Small intestine (tissue), 7 donors: ENCODE results near the gene NQO2. TPM values are rescaled to one million over a fixed set of nuclear protein-coding genes. Genes with fewer than 3 reads are reported as not detected.
A peak's percentile ranks its signal among the peaks of the same experiment; 100 is the strongest.

Experiments used
- DNase-seq, 2 donors: peaks; one replicate each; pipeline versions ENCODE4 v3.0.0 to v3.0.0-alpha.2; 2013
- FAIRE-seq: peaks from 2 replicates; lab custom pipeline; 2012; peaks lifted over from hg19 to GRCh38; lab: Jason Lieb, UNC
- H3K27ac ChIP-seq, 3 donors: one replicate each; pipeline ENCODE4 v1.5.1; 2013; ENCODE audit warnings: low read length in 2 of 3, mild to moderate bottlenecking in 2 of 3, control low read depth in 1 of 3, inconsistent platforms in 1 of 3, low read depth in 1 of 3, moderate library complexity in 1 of 3
- H3K27me3 ChIP-seq, 3 donors: one replicate each; pipeline ENCODE4 v1.6.1; 2013; ENCODE audit warnings: low read length in 3 of 3, inconsistent platforms in 1 of 3; ENCODE audit not compliant: control insufficient read depth in 3 of 3, insufficient read depth in 3 of 3
- H3K36me3 ChIP-seq, 3 donors: one replicate each; pipeline ENCODE4 v1.6.1; 2013; ENCODE audit warnings: low read length in 3 of 3, inconsistent platforms in 1 of 3, low read depth in 1 of 3, mild to moderate bottlenecking in 1 of 3, moderate library complexity in 1 of 3; ENCODE audit not compliant: control insufficient read depth in 3 of 3, insufficient read depth in 2 of 3
- H3K4me1 ChIP-seq, 3 donors: one replicate each; pipeline ENCODE4 v1.6.1; 2013; ENCODE audit warnings: low read length in 2 of 3, inconsistent platforms in 1 of 3, low read depth in 1 of 3, mild to moderate bottlenecking in 1 of 3, moderate library complexity in 1 of 3; ENCODE audit not compliant: control insufficient read depth in 3 of 3, insufficient read depth in 2 of 3
- H3K4me3 ChIP-seq, 3 donors: one replicate each; pipeline ENCODE4 v1.5.1; 2013; ENCODE audit warnings: low read length in 3 of 3, control low read depth in 1 of 3, inconsistent platforms in 1 of 3, low read depth in 1 of 3, mild to moderate bottlenecking in 1 of 3, moderate library complexity in 1 of 3
- H3K9me3 ChIP-seq, 2 donors: one replicate each; pipeline ENCODE4 v1.6.1; 2013; ENCODE audit warnings: low read depth in 1 of 2, low read length in 1 of 2; ENCODE audit not compliant: control insufficient read depth in 2 of 2, insufficient read depth in 1 of 2
- WGBS, 3 donors: extraction: QIAGEN DNeasy Blood & Tissue Kit; methylation state at CpG; one replicate each; pipeline ENCODE4 v1.1.7; 2013; 5-methylcytosine and 5-hydroxymethylcytosine counted together
- polyA plus RNA-seq, 4 donors: library from polyadenylated mRNA; stranded (reverse) in 3 of 4; unstranded in 1 of 4; fragments of 200-250 nt in 3 of 4; fragments of 120-200 nt in 1 of 4; gene quantifications; one replicate each; pipeline versions ENCODE4 v1.2.1 to v1.2.3, GENCODE V29; 2013
- donor health status: healthy with polysubstance abuse.
- donor health status: control.
- donor health status: control.
- donor health status: Bipolar disorder and iron deficiency.
- donor health status: healthy.

NQO2 gene
- polyA plus RNA-seq, 4 donors, result 23.2 to 84.5 (median 58.9) TPM

- H3K9me3 ChIP-seq, result no peaks in the 10 kb centered on the region
- H3K36me3 ChIP-seq, result peaks cover 0 to 2% (median 0%) of the 10 kb centered on the region in 3 donors
- 11 to 14% (median 13%) methylated on average over 2 of the region's 2 CpGs for WGBS, 3 donors
- FAIRE-seq (no peak), DNase-seq (no peak)
- no peaks in the 10 kb centered on the region for H3K27me3 ChIP-seq
- peak overlapping the region; percentile 95 to 100 (median 99) for H3K27ac ChIP-seq
- H3K4me1 ChIP-seq, result peaks cover 7 to 58% (median 11%) of the 10 kb centered on the region in 3 donors
- peak overlapping the region; percentile 14 to 91 (median 85) for H3K4me3 ChIP-seq
Measured at GRCh38 chr6:2988094-2988425, 11.6 kb upstream of the NQO2 start.

- Histone ChIP-seq H3K4me3 (peak overlapping the region; percentile 65 to 91 (median 85)), H3K27ac (peak overlapping the region; percentile 95 to 100 (median 99)), H3K9me3 (no peaks in the 10 kb centered on the region), H3K4me1 (peaks cover 5 to 51% (median 11%) of the 10 kb centered on the region in 3 donors), H3K36me3 (peaks cover 0 to 2% (median 0%) of the 10 kb centered on the region in 3 donors), H3K27me3 (no peaks in the 10 kb centered on the region)
- peak; percentile 94 to 96 for DNase-seq
- no peak for FAIRE-seq
- 0 to 1% (median 0%) methylated on average over 49 to 64 of the region's 64 CpGs for WGBS, 3 donors
Measured at GRCh38 chr6:2988426-2989331, 11.0 kb upstream of the NQO2 start.

GRCh38 chr6:2989332-2990247 is 10.1 kb upstream of the NQO2 start:
- Histone ChIP-seq H3K27me3 (no peaks in the 10 kb centered on the region), H3K4me3 (peak overlapping the region; percentile 65 to 91 (median 85)), H3K36me3 (peaks cover 0 to 2% (median 0%) of the 10 kb centered on the region in 3 donors), H3K27ac (peak overlapping the region; percentile 95 to 100 (median 99)), H3K9me3 (no peaks in the 10 kb centered on the region), H3K4me1 (peaks cover 5 to 50% (median 11%) of the 10 kb centered on the region in 3 donors)
- no peak for FAIRE-seq
- WGBS, 3 donors, result 0% methylated on average over 22 of the region's 22 CpGs
- peak; percentile 98 to 99 for DNase-seq

GRCh38 chr6:2990248-2990931 is 9.3 kb upstream of the NQO2 start:
- H3K36me3 ChIP-seq, result peaks cover 0 to 2% (median 0%) of the 10 kb centered on the region in 3 donors
- H3K27ac ChIP-seq, result peak overlapping the region; percentile 95 to 100 (median 99)
- H3K4me3 ChIP-seq, result peak overlapping the region; percentile 56 to 91 (median 85)
- H3K9me3 ChIP-seq, result no peaks in the 10 kb centered on the region
- H3K27me3 ChIP-seq, result no peaks in the 10 kb centered on the region
- WGBS, 3 donors, result 1 to 4% (median 3%) methylated on average over 19 of the region's 19 CpGs
- H3K4me1 ChIP-seq, result peaks cover 5 to 42% (median 11%) of the 10 kb centered on the region in 3 donors
- DNase-seq (peak; percentile 70 to 72), FAIRE-seq (no peak)

GRCh38 chr6:2990932-2991506 is 8.7 kb upstream of the NQO2 start:
- Histone ChIP-seq H3K36me3 (peaks cover 0 to 2% (median 0%) of the 10 kb centered on the region in 3 donors), H3K4me3 (peak overlapping the region in 2 of 3 donors; percentile 85 to 91), H3K27me3 (no peaks in the 10 kb centered on the region), H3K4me1 (peaks cover 5 to 37% (median 11%) of the 10 kb centered on the region in 3 donors), H3K27ac (peak overlapping the region; percentile 95 to 100 (median 99)), H3K9me3 (no peaks in the 10 kb centered on the region)
- WGBS, 3 donors, result 3 to 6% (median 5%) methylated on average over 10 of the region's 10 CpGs
- DNase-seq, result peak in 1 of 2 donors; percentile 55
- no peak for FAIRE-seq

GRCh38 chr6:2992330-2992979 is 7.2 kb upstream of the NQO2 start:
- Histone ChIP-seq H3K36me3 (peaks cover 0 to 2% (median 0%) of the 10 kb centered on the region in 3 donors), H3K4me1 (peaks cover 4 to 24% (median 5%) of the 10 kb centered on the region in 3 donors), H3K4me3 (no peak overlapping the region), H3K9me3 (no peaks in the 10 kb centered on the region), H3K27me3 (no peaks in the 10 kb centered on the region), H3K27ac (no peak overlapping the region)
- FAIRE-seq (no peak), DNase-seq (no peak)
- 82 to 95% (median 91%) methylated on average over 6 of the region's 6 CpGs for WGBS, 3 donors

DNA sequence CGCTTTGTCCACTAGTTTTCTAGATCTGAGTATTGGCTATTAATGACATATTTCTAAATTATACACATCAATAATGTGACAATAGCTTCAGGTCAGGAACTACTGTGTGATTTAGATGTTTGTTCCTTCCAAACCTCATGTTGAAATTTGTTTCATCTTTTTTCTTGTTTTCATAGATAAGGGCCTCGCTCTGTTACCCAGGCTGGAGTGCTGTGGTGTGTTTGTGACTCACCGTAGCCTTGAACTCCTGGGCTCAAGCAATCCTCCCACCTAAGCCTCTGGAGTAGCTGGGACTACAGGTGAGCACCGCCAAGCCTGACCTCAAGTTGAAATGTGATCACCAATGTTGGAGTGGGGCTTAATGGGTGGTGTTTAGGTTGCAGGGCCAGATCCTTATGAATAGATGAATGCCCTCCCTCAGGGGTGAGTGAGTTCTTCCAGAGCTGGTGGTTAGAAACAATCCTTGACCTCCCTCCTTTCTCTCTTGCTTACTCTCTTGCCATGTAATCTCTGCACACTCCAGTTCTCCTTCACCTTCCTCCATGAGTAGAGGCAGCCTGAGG is 5.9 kb upstream of the NQO2 start:
- Histone ChIP-seq H3K4me3 (no peak overlapping the region), H3K27me3 (no peaks in the 10 kb centered on the region), H3K4me1 (peaks cover 0 to 21% (median 0%) of the 10 kb centered on the region in 3 donors), H3K9me3 (no peaks in the 10 kb centered on the region), H3K27ac (no peak overlapping the region), H3K36me3 (peaks cover 0 to 2% (median 0%) of the 10 kb centered on the region in 3 donors)
- peak in 1 of 2 donors; percentile 9 for DNase-seq
- no peak for FAIRE-seq
- WGBS, 3 donors, result 81 to 89% (median 88%) methylated on average over 4 of the region's 4 CpGs
